K562 (cell line): ENCODE data around the gene OBSL1. TPM values are rescaled to one million over a fixed set of nuclear protein-coding genes. Genes with fewer than 3 reads are reported as not detected.

ENCODE experiments used
- BACH1 ChIP-seq: fragments of 200-800 bp; sonication (Bioruptor generic); IDR thresholded peaks from 2 replicates; pipeline ENCODE4 v1.6.1; 2016; ENCODE audit warnings: missing genetic modification characterization, missing compliant biosample characterization
- CHCHD3 ChIP-seq: fragments of 250-450 bp; sonication (Bioruptor Pico); IDR thresholded peaks from 2 replicates; pipeline ENCODE4 v2.1.2; 2022; ENCODE audit warnings: mild to moderate bottlenecking
- CREB1 ChIP-seq, 2 experiments: sonication (generic) in 1 of 2; formaldehyde crosslinking in 1 of 2; IDR thresholded peaks; 2 replicates each; pipeline versions ENCODE4 v1.6.1 to v1.8.0; 2012 to 2022; ENCODE audit warnings: inconsistent platforms in 1 of 2, mild to moderate bottlenecking in 1 of 2, missing genetic modification reagents in 1 of 2, moderate library complexity in 1 of 2
- FOXM1 ChIP-seq, 2 experiments: fragments of 450-650 bp in 1 of 2; sonication (generic) in 1 of 2; formaldehyde crosslinking in 1 of 2; IDR thresholded peaks; 2 replicates each; pipeline versions ENCODE4 v1.6.1 to v1.9.0; 2017 to 2022; ENCODE audit warnings: low read depth in 2 of 2, mild to moderate bottlenecking in 2 of 2, missing genetic modification reagents in 1 of 2, moderate library complexity in 1 of 2
- FOXP4 ChIP-seq: sonication (generic); formaldehyde crosslinking; IDR thresholded peaks from 2 replicates; pipeline ENCODE4 v1.8.0; 2022; ENCODE audit warnings: mild to moderate bottlenecking, missing genetic modification reagents, borderline replicate concordance
- GABPA ChIP-seq: fragments of 200-800 bp; sonication (Bioruptor generic); conservative IDR thresholded peaks from 2 replicates; pipeline ENCODE4 v1.6.1; 2016; ENCODE audit warnings: low read depth, missing genetic modification characterization, missing compliant biosample characterization
- HMBOX1 ChIP-seq: sonication (generic); IDR thresholded peaks from 2 replicates; pipeline ENCODE4 v1.6.1; 2016
- KAT2B ChIP-seq: IDR thresholded peaks from one replicate; pipeline ENCODE4 v1.6.1; 2012; ENCODE audit warnings: low read depth, mild to moderate bottlenecking, control low read depth, inconsistent platforms, low read length, moderate library complexity
- L3MBTL2 ChIP-seq: fragments of 450-650 bp; IDR thresholded peaks from 2 replicates; pipeline ENCODE4 v1.6.1; 2016; ENCODE audit warnings: mild to moderate bottlenecking, moderate library complexity
- MBD2 ChIP-seq: sonication (generic); IDR thresholded peaks from 2 replicates; pipeline ENCODE4 v1.6.1; 2016; ENCODE audit warnings: low read depth, borderline replicate concordance
- MTA1 ChIP-seq: fragments of 450-650 bp; IDR thresholded peaks from 2 replicates; pipeline ENCODE4 v1.6.1; 2017; ENCODE audit warnings: borderline replicate concordance
- NFXL1 ChIP-seq: fragments of 450-650 bp; formaldehyde crosslinking; IDR thresholded peaks from 2 replicates; pipeline ENCODE4 v1.4.0; 2021; ENCODE audit warnings: mild to moderate bottlenecking
- NRF1 ChIP-seq, 2 experiments: fragments of 450-650 bp; IDR thresholded peaks in 1 of 2; conservative IDR thresholded peaks in 1 of 2; 2 replicates each; pipeline ENCODE4 v1.6.1; 2014; ENCODE audit warnings: mild to moderate bottlenecking in 2 of 2
- PHF8 ChIP-seq: fragments of 200-600 bp; sonication (generic); IDR thresholded peaks from 2 replicates; pipeline ENCODE4 v1.6.1; 2012; ENCODE audit warnings: mixed run types, mild to moderate bottlenecking, inconsistent platforms, low read length, moderate library complexity, borderline replicate concordance
- RB1 ChIP-seq: fragments of 450-650 bp; IDR thresholded peaks from 2 replicates; pipeline ENCODE4 v1.6.1; 2017; ENCODE audit warnings: low read depth, mild to moderate bottlenecking
- TBP ChIP-seq: optimal IDR thresholded peaks from 2 replicates; pipeline ENCODE3; 2011; ENCODE audit warnings: low read depth, low read length, improper control_type of control experiment
- ZBTB12 ChIP-seq: fragments of 250-450 bp; sonication (Bioruptor Pico); IDR thresholded peaks from 2 replicates; pipeline ENCODE4 v1.4.0; 2020
- ZBTB2 ChIP-seq: fragments of 450-650 bp; IDR thresholded peaks from 2 replicates; pipeline ENCODE4 v1.6.1; 2016; ENCODE audit warnings: antibody characterized with exemption
- ZNF140 ChIP-seq: fragments of 250-450 bp; sonication (Bioruptor Pico); IDR thresholded peaks from 2 replicates; pipeline ENCODE4 v1.8.0; 2021; ENCODE audit warnings: moderate library complexity, mild to moderate bottlenecking, inconsistent platforms
- ZNF324 ChIP-seq: fragments of 250-450 bp; sonication (Bioruptor Pico); IDR thresholded peaks from 2 replicates; pipeline ENCODE4 v1.4.0; 2020; ENCODE audit warnings: mild to moderate bottlenecking
- ZNF717 ChIP-seq: fragments of 250-450 bp; sonication (Bioruptor Pico); IDR thresholded peaks from 2 replicates; pipeline ENCODE4 v1.5.0; 2021
- polyA plus RNA-seq, 8 experiments: library from polyadenylated mRNA; depleted of rRNA in 4 of 8; stranded (reverse) in 5 of 8; unstranded in 3 of 8; fragments of >200 nt; fragmentation: Nextera tagmentation in 2 of 8; fragmentation: Illumina TruSeq in 1 of 8; extraction: Ambion mirVana in 2 of 8; extraction: Trizol in 1 of 8; gene quantifications; 2 replicates each; pipeline versions ENCODE4 v1.2.1 to v1.2.3, GENCODE V29; 2011 to 2014; ENCODE audit warnings: inconsistent platforms in 1 of 8, missing spikeins in 1 of 8
- total RNA-seq, 7 experiments: library from RNA; depleted of rRNA in 6 of 7; stranded (reverse); fragments of >200 nt in 6 of 7; fragmentation: Illumina TruSeq in 2 of 7; extraction: Trizol in 2 of 7; gene quantifications; 2 replicates each; pipeline versions ENCODE4 v1.2.1 to v1.2.3, GENCODE V29; 2011 to 2021; ENCODE audit warnings: low replicate concordance in 1 of 7

Gene OBSL1
- total and polyA plus RNA-seq, 9 of the 15 experiments (the other 6 are each of a cell fraction or from before 2014, with no cell fraction given): 1.2 to 26.6 (median 8.6) TPM

DNA sequence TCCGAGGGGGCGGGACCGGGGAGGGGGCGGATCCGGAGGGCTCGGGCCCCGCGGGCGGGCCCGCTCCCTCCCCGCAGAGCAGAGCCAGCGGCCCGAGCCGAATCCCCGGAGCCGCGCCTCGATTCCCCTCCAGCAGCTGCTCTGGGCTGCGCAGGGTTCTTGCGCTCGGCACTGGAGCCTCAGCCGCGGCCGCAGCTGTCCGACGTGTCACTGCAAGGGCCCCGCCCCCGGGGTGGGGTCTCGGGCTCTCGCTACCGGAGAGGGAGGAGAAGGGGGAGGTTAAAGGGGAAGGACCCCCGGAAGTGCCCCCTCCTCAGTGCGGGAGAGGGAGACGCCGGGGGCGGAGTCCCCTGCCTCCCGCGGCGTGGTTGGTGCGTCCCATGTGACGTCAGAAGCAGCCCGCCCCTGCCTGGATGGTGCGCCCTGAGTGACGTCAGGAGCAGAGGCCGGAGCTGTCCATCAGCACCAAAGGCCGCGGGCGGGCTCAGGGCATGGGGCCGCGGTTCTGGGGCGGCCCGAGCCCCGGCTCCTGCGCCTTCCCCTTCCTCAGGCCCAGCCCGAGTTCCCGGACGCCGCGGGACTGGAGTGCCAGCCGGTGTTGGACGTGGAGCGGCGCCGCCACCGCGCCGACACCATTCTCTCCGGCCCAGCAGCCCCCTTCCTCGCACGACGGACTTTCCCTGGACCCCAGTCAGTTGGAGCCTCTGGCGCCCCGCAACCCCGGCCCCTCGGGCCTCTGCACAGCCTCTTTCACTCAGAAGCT lies 27.6 kb downstream of the OBSL1 start, which contains the start of the genes CHPF and TMEM198 (continued):
- TF ChIP-seq FOXM1 (IDR thresholded peaks at IDR 0.05; ENCODE audit: low read depth): peak; percentile 44; the same call in 1 of the 2 replicates
- 0 out of 2 replicates have a peak, but pooled peaks have one; percentile 73 for TF ChIP-seq FOXM1 (CRISPR knock-in tag; IDR thresholded peaks at IDR 0.05; ENCODE audit: low read depth)
- no peak for TF ChIP-seq KAT2B
- no peak for TF ChIP-seq FOXP4 (CRISPR knock-in tag)
- TF ChIP-seq HMBOX1: no peak
- TF ChIP-seq CREB1 (IDR thresholded peaks at IDR 0.05): peak; percentile 97
- TF ChIP-seq CREB1 (CRISPR knock-in tag; IDR thresholded peaks at IDR 0.05): peak; percentile 96
- no peak for TF ChIP-seq ZNF717 (CRISPR knock-in tag)
- no peak for TF ChIP-seq CHCHD3 (CRISPR knock-in tag)
- TF ChIP-seq NRF1 (conservative IDR thresholded peaks at IDR 0.05 in 1 of 2, IDR thresholded peaks at IDR 0.05 in 1 of 2): peak; percentile 91 to 92
- peak; percentile 48; the same call in 1 of the 2 replicates for TF ChIP-seq ZBTB2
- TF ChIP-seq MBD2: peak; percentile 31; the same call in 1 of the 2 replicates
- TF ChIP-seq PHF8: peak; percentile 27; the same call in 1 of the 2 replicates
- peak; percentile 44 for TF ChIP-seq TBP
- TF ChIP-seq BACH1 (tag): no peak
- TF ChIP-seq L3MBTL2: peak; percentile 32; the same call in 1 of the 2 replicates
- peak; percentile 92 for TF ChIP-seq GABPA (tag)
- peak; percentile 91 for TF ChIP-seq ZBTB12 (CRISPR knock-in tag)
- TF ChIP-seq RB1: peak; percentile 42; the same call in 1 of the 2 replicates
- TF ChIP-seq ZNF140 (CRISPR knock-in tag): no peak
- no peak for TF ChIP-seq ZNF324 (CRISPR knock-in tag)
- peak; percentile 73; the same call in 1 of the 2 replicates for TF ChIP-seq MTA1
- TF ChIP-seq NFXL1 (CRISPR knock-in tag): no peak
